ENCODE results near the gene CINP. TPM values are rescaled to one million over a fixed set of nuclear protein-coding genes. Genes with fewer than 3 reads are reported as not detected.
"Not testable (repeated sequence)": the region's sequence is repeated elsewhere in the genome, so short reads cannot be mapped to it uniquely, and the experiment has no call there.

CINP gene
- total RNA-seq, 1 donor from 2014 or later, result 42.5 TPM

DNA sequence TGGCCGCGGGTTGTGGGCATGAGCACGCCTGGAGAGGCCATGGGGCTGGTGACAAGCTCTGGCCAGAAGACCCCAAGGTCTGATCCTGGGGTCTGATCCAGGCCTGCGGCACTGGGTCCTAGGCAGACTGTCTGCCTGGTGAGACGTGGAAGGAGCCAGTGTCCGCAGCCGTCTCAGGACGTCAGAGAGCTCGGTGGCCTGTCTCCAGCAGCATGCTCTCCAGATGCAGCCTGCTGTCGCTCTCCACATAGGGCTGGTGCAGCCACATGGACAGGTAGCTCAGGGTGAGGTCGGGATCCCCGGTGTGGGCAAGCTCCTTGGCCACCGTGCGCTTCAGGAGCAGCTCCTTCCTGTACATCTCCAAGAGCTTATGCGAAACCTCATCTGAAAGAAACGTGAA is 14.3 kb downstream of the CINP start:
- Mint-ChIP-seq H3K27ac (no peak overlapping the region), H3K4me1 (ENCODE audit: low read depth) (no peaks in the 10 kb centered on the region), H3K9me3 (no peaks in the 10 kb centered on the region), H3K4me3 (no peak overlapping the region), H3K27me3 (ENCODE audit: insufficient read depth) (no peaks in the 10 kb centered on the region), H3K36me3 (ENCODE audit: low read depth) (peaks cover 37% of the 10 kb centered on the region)
- intact Hi-C loops (cut with micrococcal nuclease), result no loop called here
- DNase-seq (ENCODE audit: low spot score), result no peak

DNA sequence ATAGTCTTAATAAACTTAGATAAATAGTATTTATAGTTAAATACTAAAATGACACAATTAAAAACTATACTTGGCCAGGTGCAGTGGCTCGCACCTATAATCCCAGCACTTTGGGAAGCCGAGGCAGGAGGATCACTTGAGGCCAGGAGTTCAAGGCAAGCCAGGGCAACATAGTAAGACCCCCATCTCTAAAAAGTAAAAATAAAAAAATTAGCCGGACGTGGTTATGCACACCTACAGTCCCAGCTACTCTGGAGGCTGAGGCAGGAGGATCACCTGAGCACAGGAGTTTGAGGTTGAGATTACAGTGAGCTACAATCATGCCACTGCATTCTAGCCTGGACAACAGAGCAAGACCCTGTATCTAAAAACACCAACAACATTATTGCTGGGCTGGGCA is 16.0 kb downstream of the CINP start:
- no peaks in the 10 kb centered on the region for H3K9me3 Mint-ChIP-seq

GRCh38 chr14:102345232-102345631 is 17.5 kb downstream of the CINP start:
- H3K9me3 Mint-ChIP-seq, result no peaks in the 10 kb centered on the region
- no peak for DNase-seq (ENCODE audit: low spot score)
- H3K36me3 Mint-ChIP-seq (ENCODE audit: low read depth), result peaks cover 40% of the 10 kb centered on the region
- no peaks in the 10 kb centered on the region for H3K27me3 Mint-ChIP-seq (ENCODE audit: insufficient read depth)
- intact Hi-C loops (cut with micrococcal nuclease), result no loop called here
- no peak overlapping the region for H3K27ac Mint-ChIP-seq
- H3K4me1 Mint-ChIP-seq (ENCODE audit: low read depth), result no peaks in the 10 kb centered on the region
- H3K4me3 Mint-ChIP-seq, result no peak overlapping the region

More for the DNA sequence above, 16.0 kb downstream of the CINP start:
- no peak overlapping the region for H3K27ac Mint-ChIP-seq
- H3K36me3 Mint-ChIP-seq (ENCODE audit: low read depth), result peaks cover 41% of the 10 kb centered on the region
- intact Hi-C loops (cut with micrococcal nuclease), result no loop called here
- H3K4me1 Mint-ChIP-seq (ENCODE audit: low read depth), result no peaks in the 10 kb centered on the region
- no peak overlapping the region for H3K4me3 Mint-ChIP-seq
- no peak for DNase-seq (ENCODE audit: low spot score)
- H3K27me3 Mint-ChIP-seq (ENCODE audit: insufficient read depth), result no peaks in the 10 kb centered on the region

DNA sequence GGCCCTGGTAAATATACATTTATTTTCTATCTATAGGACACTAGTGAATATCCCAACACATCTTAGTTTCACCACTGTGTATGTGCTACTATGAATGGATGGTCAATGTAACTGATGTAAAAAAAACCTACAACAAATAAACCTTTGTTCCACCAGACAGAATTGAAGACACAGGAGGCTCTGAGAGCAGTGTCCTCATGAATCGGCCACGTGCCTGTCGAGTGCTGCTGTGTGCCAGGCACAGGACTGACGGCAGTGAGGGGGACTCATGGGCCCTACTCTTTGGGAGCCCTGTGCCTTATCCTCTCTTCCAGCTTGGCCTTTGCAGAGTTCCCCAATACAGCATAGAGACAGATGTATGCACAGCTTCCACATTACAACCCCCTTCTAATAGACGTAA is 18.2 kb downstream of the CINP start:
- no peak overlapping the region for H3K27ac Mint-ChIP-seq
- H3K4me3 Mint-ChIP-seq, result no peak overlapping the region
- H3K4me1 Mint-ChIP-seq (ENCODE audit: low read depth), result no peaks in the 10 kb centered on the region

GRCh38 chr14:102344084-102344483 is 18.6 kb downstream of the CINP start:
- no peak overlapping the region for H3K4me3 Mint-ChIP-seq
- no peaks in the 10 kb centered on the region for H3K9me3 Mint-ChIP-seq
- intact Hi-C loops (cut with micrococcal nuclease), result no loop called here
- no peak for DNase-seq (ENCODE audit: low spot score)
- no peaks in the 10 kb centered on the region for H3K4me1 Mint-ChIP-seq (ENCODE audit: low read depth)
- H3K27me3 Mint-ChIP-seq (ENCODE audit: insufficient read depth), result no peaks in the 10 kb centered on the region
- peaks cover 35% of the 10 kb centered on the region for H3K36me3 Mint-ChIP-seq (ENCODE audit: low read depth)
- H3K27ac Mint-ChIP-seq, result no peak overlapping the region

More for the DNA sequence above, 18.2 kb downstream of the CINP start:
- peaks cover 35% of the 10 kb centered on the region for H3K36me3 Mint-ChIP-seq (ENCODE audit: low read depth)
- DNase-seq (ENCODE audit: low spot score), result no peak
- intact Hi-C loops (cut with micrococcal nuclease), result no loop called here
- H3K27me3 Mint-ChIP-seq (ENCODE audit: insufficient read depth), result no peaks in the 10 kb centered on the region
- H3K9me3 Mint-ChIP-seq, result no peaks in the 10 kb centered on the region

- Mint-ChIP-seq H3K4me3 (no peak overlapping the region), H3K27ac (no peak overlapping the region), H3K27me3 (ENCODE audit: insufficient read depth) (no peaks in the 10 kb centered on the region), H3K36me3 (ENCODE audit: low read depth) (peaks cover 30% of the 10 kb centered on the region), H3K4me1 (ENCODE audit: low read depth) (no peaks in the 10 kb centered on the region), H3K9me3 (no peaks in the 10 kb centered on the region)
- DNase-seq (ENCODE audit: low spot score), result no peak
- intact Hi-C loops (cut with micrococcal nuclease), result no loop called here
These were observed 20.5 kb downstream of the CINP start for GRCh38 chr14:102342238-102342637.

GRCh38 chr14:102341566-102341965 is 21.1 kb downstream of the CINP start:
- intact Hi-C loops (cut with micrococcal nuclease), result no loop called here
- no peak overlapping the region for H3K27ac Mint-ChIP-seq
- H3K4me1 Mint-ChIP-seq (ENCODE audit: low read depth), result no peaks in the 10 kb centered on the region
- H3K4me3 Mint-ChIP-seq, result no peak overlapping the region
- no peaks in the 10 kb centered on the region for H3K27me3 Mint-ChIP-seq (ENCODE audit: insufficient read depth)
- DNase-seq (ENCODE audit: low spot score), result no peak
- no peaks in the 10 kb centered on the region for H3K9me3 Mint-ChIP-seq
- peaks cover 26% of the 10 kb centered on the region for H3K36me3 Mint-ChIP-seq (ENCODE audit: low read depth)

DNA sequence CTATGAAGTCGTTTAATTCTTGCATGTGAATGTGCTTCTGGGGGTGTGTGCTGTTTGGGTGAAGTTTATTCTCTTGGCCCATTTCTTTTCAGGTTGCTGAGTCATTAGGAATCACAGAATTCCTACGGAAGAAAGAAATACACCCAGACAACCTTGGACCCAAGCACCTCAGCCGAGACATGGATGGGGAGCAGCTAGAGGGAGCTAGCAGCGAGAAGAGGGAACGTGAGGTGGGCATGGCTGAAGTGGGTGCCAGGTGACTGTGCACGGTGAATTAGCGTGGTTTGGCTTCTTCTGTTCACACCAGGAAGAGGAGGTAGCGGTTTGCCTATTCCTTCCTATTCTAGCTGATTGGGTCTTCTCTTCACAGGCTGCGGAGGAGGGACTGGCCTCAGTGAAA is 24.0 kb downstream of the CINP start:
- no peaks in the 10 kb centered on the region for H3K9me3 Mint-ChIP-seq
- DNase-seq (ENCODE audit: low spot score), result no peak
- H3K4me3 Mint-ChIP-seq, result no peak overlapping the region
- intact Hi-C loops (cut with micrococcal nuclease), result no loop called here
- no peak overlapping the region for H3K27ac Mint-ChIP-seq
- H3K4me1 Mint-ChIP-seq (ENCODE audit: low read depth), result no peaks in the 10 kb centered on the region
- peaks cover 23% of the 10 kb centered on the region for H3K36me3 Mint-ChIP-seq (ENCODE audit: low read depth)
- no peaks in the 10 kb centered on the region for H3K27me3 Mint-ChIP-seq (ENCODE audit: insufficient read depth)

DNA sequence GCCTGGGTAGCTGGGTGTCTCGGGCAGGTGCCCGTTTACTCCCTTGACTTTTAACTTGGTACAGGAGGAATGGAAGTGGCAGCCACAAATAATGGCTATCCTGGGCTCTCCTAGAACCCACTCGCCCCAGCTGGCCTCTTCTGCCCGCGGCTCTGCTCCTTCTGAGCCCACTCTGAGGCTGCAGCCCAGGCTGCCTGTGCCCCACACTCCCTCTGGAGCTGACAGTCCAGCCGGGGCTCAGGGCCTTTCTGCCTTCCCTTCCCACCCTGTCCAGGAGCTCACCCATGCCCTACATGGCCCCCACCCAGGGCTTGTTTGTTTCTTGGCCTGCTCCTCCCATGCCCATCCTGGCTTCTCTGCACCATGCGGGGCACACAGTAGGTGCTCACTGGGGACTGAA is 27.5 kb downstream of the CINP start:
- Mint-ChIP-seq H3K9me3 (no peaks in the 10 kb centered on the region), H3K27me3 (ENCODE audit: insufficient read depth) (no peaks in the 10 kb centered on the region), H3K4me1 (ENCODE audit: low read depth) (no peaks in the 10 kb centered on the region), H3K36me3 (ENCODE audit: low read depth) (peaks cover 13% of the 10 kb centered on the region), H3K27ac (no peak overlapping the region), H3K4me3 (no peak overlapping the region)
- intact Hi-C loops (cut with micrococcal nuclease), result no loop called here
- no peak for DNase-seq (ENCODE audit: low spot score)

- Mint-ChIP-seq H3K36me3 (ENCODE audit: low read depth) (peaks cover 13% of the 10 kb centered on the region), H3K27me3 (ENCODE audit: insufficient read depth) (no peaks in the 10 kb centered on the region), H3K4me3 (no peak overlapping the region), H3K4me1 (ENCODE audit: low read depth) (no peaks in the 10 kb centered on the region), H3K9me3 (no peaks in the 10 kb centered on the region), H3K27ac (no peak overlapping the region)
- no peak for DNase-seq (ENCODE audit: low spot score)
- intact Hi-C loops (cut with micrococcal nuclease), result no loop called here
These were observed 28.6 kb downstream of the CINP start for GRCh38 chr14:102333795-102334705.

DNA sequence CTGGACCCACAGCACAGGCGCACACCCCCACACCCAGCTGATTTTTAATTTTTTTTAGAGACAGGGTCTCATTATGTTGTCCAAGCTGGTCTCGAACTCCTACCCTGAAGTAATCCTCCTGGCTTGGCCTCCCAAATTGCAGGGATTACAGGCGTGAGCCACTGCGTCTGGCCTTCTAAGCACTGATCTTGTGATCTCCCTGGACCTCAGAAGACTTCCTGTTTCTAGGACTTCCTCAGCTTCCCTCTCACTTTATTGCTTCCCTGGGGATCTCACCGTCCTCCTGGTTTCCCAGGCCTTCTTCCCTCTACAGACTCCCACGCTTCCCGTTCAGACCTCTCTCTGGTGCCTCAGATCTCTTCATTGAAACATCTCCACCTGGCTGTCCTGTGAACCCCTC is 29.3 kb downstream of the CINP start:
- intact Hi-C loops (cut with micrococcal nuclease), result no loop called here
- no peak for DNase-seq (ENCODE audit: low spot score)
- no peak overlapping the region for H3K4me3 Mint-ChIP-seq
- H3K4me1 Mint-ChIP-seq (ENCODE audit: low read depth), result no peaks in the 10 kb centered on the region
- no peaks in the 10 kb centered on the region for H3K9me3 Mint-ChIP-seq
- H3K27ac Mint-ChIP-seq, result no peak overlapping the region
- H3K27me3 Mint-ChIP-seq (ENCODE audit: insufficient read depth), result no peaks in the 10 kb centered on the region
- H3K36me3 Mint-ChIP-seq (ENCODE audit: low read depth), result peaks cover 8% of the 10 kb centered on the region

GRCh38 chr14:102330806-102331205 is 31.9 kb downstream of the CINP start:
- Mint-ChIP-seq H3K9me3 (no peaks in the 10 kb centered on the region), H3K27ac (no peak overlapping the region), H3K4me3 (no peak overlapping the region), H3K4me1 (ENCODE audit: low read depth) (no peaks in the 10 kb centered on the region), H3K36me3 (ENCODE audit: low read depth) (peaks cover 8% of the 10 kb centered on the region), H3K27me3 (ENCODE audit: insufficient read depth) (no peaks in the 10 kb centered on the region)
- no peak for DNase-seq (ENCODE audit: low spot score)
- intact Hi-C loops (cut with micrococcal nuclease), result no loop called here

DNA sequence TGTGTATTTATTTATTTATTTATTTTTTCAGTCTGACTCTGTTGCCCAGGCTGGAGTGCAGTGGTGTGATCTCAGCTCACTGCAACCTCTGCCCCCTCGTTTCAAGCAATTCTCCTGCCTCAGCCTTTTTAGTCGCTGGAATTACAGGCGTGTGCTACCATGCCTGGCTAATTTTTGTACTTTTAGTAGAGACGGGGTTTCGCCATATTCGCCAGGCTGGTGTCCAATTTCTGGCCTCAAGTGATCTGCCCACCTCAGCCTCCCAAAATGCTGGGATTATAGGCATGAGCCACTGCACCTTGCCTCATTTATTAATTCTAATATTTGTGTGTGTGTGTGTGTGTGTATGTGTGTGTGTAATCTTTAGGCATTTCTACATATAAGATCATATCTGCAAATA is 33.3 kb downstream of the CINP start:
- H3K27ac Mint-ChIP-seq; DNase-seq (ENCODE audit: low spot score); H3K27me3 Mint-ChIP-seq (ENCODE audit: insufficient read depth); H3K36me3 Mint-ChIP-seq (ENCODE audit: low read depth); H3K4me3 Mint-ChIP-seq; H3K4me1 Mint-ChIP-seq (ENCODE audit: low read depth); intact Hi-C loops (cut with micrococcal nuclease); H3K9me3 Mint-ChIP-seq: not testable (repeated sequence)

- no peak overlapping the region for H3K4me3 Mint-ChIP-seq
- H3K27ac Mint-ChIP-seq, result no peak overlapping the region
- intact Hi-C loops (cut with micrococcal nuclease), result no loop called here
- DNase-seq (ENCODE audit: low spot score), result no peak
- no peaks in the 10 kb centered on the region for H3K4me1 Mint-ChIP-seq (ENCODE audit: low read depth)
- H3K9me3 Mint-ChIP-seq, result no peaks in the 10 kb centered on the region
- H3K36me3 Mint-ChIP-seq (ENCODE audit: low read depth), result peaks cover 3% of the 10 kb centered on the region
- no peaks in the 10 kb centered on the region for H3K27me3 Mint-ChIP-seq (ENCODE audit: insufficient read depth)
These were observed 36.1 kb downstream of the CINP start for GRCh38 chr14:102326583-102326982.

Measured in activated T-helper 1 cell treated with anti-CD3 and anti-CD28 coated beads, Interleukin-12 subunit alpha, Interleukin-12 subunit beta, Interleukin-2, Interleukin-4 antibody, amounts not matched to agents 30 ng/mL and 10 ng/mL and 1 ng/mL, durations not matched to agents 14 hours and 24 hours and 36 hours (primary cell).